Medulla oblongata (tissue), 1 donor: Measurements from ENCODE around the gene FRYL.
A peak's percentile ranks its signal among the peaks of the same experiment; 100 is the strongest.

Experiments used
- DNase-seq: peaks from one replicate; pipeline ENCODE4 v3.0.0-alpha.2; 2015; ENCODE audit errors: extremely low spot score

FRYL gene

DNA sequence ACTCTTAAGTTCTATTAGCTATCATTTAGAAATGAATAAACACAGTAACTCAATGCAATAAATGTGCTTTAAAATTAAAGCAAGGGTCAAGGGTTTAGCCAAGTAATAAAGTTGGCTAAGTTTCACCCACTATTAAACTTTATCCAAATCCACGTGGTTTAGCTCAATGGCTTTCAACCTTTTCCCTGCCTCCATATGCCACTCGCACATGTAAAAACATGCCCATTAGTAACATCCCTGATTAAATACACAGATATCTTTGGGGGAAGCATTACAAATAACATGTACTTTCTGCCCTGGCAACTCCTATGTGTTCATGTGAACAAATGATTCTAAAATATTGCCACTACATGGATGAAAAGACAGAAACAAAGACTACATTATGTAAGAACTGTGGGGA, 159.2 kb downstream of the FRYL start:
- DNase-seq: no peak

DNA sequence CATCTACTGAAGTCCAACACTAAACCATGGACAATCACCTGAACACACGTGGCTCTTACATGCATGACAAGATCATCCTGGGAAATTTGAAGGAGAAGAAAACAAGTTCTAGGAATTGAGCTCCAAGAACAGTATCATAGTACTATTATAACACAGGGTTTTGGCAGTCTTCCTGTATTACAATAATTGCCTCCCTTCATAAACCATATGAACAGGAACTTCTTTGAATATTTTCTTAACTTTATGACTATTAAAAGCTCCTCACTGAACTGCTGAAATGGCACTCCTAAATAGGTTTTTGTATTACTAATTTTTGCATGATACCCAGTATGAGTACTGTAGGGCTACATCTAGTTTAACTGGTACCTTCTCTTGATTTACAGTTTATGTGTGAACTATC, 160.0 kb downstream of the FRYL start:
- no peak for DNase-seq

DNA sequence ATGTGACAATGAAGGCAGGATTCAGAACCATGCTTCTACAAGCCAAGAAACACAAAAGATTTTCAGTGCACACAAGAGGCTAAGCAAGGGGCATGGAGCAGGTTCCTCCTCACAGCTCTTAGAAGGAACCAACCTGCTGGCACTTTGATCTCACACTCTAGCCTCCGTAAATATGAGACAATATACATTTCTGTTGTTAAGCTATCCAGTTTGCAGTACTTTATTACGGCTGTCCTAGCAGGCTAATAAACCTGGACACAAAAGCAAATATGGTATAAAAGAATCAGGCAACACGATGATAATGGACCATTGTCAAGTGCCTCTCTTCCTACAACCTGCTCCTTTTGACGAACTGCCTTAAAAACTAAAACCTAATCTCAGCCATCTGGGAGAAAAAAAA, 175.6 kb downstream of the FRYL start:
- DNase-seq: no peak

DNA sequence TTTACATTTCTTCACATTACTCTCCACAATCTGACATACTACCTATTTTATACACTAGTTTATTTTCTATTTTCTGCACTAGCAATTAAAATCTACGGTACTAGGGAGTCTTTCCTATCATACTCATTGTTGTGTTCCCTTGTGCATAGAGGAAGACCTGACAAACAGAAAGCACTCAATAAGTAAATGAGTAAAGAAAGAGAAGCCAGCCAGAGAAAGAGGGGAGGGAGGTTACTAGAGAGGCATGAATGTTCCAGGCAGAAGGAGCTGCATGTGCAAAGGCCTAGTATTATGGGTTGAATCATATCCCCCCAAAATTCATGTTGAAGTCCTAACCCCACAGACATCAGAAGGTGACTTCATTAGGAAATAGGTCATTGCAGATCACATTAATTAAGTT, 176.0 kb downstream of the FRYL start:
- DNase-seq: no peak

DNA sequence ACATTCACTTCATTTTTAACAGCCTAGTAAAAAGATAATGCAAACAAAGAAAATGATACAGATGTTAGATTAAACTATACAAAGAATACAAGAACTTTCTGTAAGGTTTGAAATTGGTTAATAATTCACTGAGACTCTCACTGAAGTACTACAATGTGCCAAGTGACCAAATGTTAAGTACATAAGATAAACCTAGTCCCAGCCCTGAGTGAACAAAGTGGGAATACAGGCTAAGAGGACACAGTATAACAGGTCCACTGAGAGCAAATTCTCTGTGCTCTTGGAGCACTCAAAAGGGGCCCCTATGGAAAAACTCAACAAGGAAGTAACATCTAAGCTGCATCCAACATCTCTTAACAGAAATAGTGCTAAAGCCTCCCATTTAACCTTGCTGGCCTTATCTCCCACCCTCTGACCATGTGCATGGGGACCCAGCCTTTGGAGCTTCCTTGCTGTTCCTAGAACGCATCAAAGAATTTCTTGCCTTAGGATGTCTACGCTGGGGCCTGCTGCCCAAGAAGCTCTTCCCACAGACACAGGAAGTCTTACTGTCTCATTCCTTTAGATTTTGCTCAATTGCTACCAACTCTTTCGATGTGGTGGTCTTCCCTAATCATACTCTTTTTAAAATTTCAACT, 176.6 kb downstream of the FRYL start:
- no peak for DNase-seq

DNA sequence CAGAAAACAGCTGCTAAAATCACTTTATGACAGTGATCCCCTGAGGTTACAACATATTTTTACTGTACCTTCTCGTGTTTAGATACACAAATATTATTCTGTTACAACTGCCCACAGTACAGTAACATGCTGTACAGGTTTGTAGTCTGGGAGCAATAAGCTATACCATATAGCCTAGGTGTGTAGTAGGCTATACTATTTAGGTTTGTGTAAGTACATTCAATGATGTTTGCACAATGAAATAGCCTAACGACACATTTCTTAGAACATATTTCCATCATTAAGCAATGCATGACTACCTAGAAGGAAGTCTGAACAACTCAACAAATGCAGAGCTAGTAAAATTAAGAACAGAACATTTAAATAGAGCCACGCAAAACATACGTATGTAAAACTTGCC, 177.3 kb downstream of the FRYL start:
- no peak for DNase-seq

DNA sequence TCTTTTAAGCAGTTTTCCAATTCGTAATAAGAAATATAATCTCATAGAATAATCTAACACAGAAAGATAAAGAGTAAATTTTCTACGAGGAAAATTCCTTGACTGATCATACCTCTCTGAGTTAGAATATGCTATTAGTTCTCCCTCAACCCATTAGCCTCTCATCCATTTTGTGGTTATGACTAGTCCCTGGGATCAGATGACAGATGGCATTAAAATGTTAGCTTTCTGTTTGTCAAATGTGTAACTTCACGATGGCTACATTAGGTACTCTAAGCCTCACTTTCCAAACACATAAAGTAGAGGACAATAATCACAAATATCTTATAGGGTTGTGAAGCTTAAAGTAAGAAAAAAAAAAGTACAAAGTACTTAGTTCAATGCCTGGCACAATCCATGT, 177.9 kb downstream of the FRYL start:
- DNase-seq: no peak

DNA sequence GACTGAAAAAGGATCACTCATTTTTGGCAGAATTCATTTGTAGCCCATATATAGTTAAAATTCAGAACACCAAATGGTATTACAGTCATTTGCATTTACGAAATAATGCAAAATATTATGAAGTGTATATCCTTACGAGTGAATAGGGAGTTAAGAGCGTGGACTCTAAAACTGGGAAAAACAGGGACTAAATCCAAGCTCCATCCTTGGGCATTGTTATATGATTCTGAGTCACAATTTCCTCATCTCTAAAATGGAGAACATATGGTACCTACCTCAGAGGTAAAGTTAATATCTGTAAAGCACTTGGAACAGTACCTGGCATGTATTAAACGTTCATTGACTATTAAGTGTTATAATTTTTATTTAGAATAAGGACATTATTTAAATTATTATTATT, 183.7 kb downstream of the FRYL start:
- no peak for DNase-seq

DNA sequence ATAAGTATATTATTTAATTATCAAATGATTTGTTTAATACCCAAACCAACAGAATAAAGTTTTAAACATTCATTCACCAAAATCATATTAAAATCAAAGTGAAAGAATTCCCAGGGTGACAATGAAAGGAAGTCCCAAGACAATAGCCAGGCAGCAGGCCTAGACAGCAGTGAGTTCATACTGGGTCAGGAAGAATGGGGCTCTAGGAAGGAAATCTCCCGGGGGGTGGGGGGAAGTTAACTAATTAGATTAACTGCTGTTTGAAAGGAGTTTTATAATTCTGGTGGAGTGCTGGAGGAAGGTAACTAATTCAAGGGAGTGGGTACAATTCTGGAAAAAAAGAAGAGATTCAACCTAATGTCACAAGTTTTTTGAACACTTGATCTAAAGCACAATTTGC, 185.9 kb downstream of the FRYL start:
- no peak for DNase-seq

DNA sequence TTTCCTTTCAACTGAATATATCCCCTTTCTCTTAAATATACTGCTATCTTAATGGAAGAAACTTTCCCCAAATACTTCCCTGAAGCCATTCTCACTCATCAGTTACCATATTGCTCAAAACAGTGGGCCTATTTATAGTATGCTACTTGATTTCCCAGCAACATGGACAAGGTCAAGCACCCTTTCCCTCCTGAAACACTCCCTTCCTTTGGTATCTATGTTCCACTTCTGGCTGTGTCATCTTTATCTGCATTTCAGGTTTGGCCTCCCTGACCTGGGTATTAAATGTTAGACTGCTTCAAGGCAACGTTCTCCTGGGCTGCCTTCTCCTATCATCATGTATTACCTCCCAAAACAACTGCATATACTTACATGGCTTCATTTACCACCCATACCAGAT, 188.7 kb downstream of the FRYL start:
- DNase-seq: no peak

DNA sequence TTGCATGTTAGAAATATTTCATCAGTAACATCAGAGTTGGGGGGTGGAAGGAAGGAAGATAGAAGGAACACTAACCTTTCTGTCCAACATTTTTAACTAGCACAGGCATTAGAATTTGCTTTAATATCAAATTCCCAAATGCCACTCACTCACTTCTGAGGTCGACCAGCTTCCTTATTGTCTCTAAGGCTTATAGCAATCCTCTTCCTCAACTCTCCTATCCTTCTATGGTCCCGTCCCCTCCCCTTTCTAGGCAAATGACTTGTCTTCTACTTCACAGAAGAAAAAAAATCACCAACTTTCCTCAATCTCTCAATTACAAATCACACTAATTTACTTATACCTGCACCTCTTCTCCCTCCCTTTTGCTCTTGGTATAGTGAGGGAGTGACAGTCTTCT, 189.2 kb downstream of the FRYL start:
- no peak for DNase-seq

DNA sequence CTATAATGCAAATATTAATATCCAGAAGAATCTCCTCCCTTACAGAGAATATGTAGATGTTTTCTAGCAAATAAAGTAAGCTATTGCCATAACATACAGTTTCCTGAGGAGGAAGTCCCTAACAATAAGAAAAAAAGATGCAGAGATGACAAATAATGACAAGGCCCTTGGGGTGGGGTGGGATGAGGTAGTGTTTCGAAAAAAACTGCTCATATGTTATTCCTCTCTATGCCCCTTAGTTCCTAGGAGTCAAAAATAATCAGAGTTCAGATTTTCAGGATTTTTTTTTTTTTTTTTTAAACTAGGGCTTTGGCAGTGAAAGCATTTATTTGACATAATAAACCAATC, 191.0 kb downstream of the FRYL start:
- no peak for DNase-seq

DNA sequence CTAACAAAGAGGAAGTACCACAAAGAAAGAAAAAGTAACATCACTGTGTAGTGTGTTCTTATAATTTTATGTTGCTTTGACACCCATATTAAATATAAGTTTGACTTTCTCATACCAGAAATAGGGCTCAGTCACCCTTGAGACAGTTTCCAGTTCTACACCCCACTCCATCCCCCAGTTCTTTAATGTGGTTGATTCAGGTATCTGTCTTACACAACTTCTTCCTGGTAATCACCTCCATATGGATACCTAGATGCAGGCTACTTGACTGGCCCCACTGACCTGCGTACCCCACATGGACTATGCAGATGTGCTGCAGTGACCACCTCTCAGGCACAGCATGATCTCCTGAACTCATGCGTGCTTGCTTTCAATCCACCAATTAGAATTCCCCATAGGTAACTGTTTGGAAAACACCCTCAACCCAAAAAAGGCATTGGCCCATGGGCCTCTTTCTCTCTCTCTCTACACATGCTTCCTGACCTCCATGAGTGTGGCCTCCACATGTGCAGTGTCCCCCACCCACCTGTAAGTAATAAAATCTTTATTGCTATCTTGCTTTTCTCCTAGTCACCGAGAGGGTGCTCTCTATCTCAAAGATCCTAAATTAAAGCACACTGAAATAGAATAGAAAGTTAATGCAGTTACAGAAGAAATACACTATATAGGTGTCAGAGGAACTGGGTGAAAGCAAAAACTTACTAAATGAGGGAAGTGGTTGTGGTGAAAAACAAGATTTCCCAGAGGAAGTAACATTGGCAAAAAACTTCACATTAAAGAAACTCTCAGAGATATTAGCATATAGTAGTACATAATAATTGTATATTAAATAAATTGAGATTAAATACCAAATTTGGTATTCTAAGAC, 191.6 kb downstream of the FRYL start:
- DNase-seq: no peak

DNA sequence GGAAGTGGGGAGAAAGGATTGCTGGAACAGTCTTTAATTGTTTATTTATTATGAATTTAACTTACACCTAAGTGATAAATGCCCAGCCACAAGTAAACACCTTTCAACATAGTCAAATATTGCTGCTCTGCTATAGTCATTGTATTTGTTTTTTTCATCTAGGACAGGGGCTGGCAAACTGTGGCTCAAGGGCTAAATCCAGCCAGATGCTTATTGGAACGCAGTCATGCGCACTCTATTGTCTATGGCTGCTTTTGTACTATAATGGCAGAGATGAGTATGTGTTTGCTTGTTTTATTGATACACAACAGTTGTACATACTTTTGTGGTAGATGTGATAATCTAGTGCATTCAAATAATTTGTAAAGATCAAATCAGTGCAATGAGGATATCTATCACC, 194.7 kb downstream of the FRYL start:
- DNase-seq: peak; percentile 36

DNA sequence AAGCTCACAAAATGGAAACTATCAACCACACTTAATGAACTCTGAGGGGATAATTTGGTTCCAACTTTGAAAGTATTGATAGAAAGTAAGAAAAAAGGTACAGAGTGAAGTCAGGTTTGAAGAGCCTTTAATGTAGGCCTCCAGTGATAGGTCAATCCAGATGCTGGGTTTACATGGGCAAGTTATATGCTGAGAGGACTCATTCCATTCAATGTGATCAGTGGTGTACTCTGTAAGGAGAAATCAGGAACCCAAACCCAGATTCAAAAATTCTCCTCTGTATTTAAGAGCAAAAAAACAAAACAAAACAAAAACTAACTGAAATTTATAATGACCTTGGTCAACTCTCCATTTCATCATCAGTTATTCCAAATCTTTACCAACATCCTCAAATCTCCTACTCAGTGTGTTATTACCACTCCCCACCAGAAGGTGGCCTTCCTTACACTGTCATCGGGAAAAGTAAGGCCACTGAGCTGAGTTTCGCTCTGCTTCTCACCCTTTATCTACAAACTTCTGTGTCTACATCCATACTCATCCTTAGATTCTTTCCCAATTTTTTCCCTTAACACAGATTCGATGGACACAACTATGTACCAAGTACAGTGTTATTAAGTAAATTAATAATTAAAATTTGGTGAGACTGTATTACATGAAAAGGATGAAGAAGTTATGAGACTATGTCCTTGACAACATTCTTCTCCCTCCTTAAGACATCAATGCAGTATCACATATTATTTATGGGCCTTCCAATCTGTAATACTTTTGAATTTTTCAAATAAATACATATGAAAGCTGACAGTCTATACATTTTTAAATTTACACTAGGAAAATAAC, 201.7 kb downstream of the FRYL start:
- peak; percentile 92 for DNase-seq

DNA sequence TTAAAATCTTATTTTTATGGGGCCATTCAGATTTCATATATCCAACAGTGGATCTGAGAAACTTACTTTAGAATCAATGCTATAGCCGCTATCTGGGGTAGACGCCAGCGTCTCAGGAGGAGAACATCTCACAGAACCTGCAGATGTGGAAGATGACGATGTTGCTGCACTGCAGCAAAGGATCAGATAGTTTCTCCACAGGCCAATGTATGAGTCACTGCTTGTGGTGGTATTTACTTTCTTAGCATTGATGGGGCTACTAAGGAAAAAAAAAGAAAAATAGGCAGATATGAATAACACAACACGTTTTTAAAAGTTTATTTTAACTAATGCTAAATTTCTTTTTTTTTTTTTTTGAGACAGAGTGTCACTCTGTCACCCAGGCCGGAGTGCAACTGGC, 204.1 kb downstream of the FRYL start:
- DNase-seq: no peak

DNA sequence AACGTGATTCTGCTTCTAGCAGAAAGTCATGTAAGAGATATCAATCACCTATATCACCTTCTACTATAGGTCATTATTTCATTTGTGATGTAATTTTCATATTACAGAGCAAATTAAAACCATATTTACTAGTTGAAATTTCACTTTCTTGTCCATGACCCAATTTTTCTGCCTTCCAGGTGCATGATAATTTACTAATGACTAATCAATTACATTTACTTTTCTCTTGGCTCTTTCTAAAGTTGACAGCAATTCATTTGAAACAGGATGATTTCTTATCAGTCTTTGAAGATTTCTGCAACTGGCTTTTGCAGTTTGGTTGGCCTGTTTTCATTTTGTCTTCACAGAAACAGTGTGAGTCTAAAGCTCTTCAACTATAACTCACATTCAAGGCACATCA, 208.6 kb downstream of the FRYL start:
- no peak for DNase-seq

DNA sequence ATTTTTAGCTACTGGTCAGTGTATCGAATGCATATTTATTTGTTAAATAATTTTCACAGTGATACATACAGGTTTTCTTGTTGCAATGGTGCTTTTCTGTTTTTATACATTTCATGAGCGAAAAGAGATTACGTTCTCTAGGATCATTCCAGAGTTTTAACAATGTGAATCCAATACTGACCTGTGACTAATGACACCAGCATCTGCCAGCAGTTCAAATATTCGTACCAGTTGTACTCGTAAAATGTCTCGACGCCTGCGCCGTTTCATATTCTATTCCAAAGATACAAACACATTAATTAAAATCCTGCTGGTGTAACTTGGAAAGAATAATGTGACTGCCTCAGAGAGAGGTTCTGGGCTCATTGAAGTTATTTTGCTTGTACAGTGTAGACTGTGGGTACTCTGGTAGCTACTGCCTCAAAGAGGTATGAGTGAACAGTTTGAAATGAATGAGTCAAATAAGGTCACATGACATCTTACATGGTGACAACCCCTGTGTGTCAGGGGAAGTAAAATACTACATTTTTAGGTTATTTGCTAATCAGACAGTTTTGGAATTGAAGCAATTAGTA, 209.3 kb downstream of the FRYL start:
- DNase-seq: no peak

DNA sequence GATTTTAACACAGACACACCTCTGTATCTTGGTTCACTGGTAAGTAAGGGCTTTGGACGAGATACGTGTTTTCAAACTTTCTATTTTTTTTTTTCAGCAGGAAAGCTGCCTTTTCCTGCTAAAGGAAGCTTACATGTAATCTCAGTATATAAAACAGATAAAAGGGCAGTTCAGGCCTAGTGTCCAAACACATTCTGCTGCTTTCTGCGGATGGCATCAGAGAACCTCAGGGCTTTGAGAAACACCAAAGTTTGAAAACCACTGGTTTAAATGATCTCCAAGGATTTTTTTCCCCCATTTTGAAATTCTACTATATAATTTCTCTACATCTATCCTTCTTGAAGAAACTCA, 214.1 kb downstream of the FRYL start:
- DNase-seq: no peak

DNA sequence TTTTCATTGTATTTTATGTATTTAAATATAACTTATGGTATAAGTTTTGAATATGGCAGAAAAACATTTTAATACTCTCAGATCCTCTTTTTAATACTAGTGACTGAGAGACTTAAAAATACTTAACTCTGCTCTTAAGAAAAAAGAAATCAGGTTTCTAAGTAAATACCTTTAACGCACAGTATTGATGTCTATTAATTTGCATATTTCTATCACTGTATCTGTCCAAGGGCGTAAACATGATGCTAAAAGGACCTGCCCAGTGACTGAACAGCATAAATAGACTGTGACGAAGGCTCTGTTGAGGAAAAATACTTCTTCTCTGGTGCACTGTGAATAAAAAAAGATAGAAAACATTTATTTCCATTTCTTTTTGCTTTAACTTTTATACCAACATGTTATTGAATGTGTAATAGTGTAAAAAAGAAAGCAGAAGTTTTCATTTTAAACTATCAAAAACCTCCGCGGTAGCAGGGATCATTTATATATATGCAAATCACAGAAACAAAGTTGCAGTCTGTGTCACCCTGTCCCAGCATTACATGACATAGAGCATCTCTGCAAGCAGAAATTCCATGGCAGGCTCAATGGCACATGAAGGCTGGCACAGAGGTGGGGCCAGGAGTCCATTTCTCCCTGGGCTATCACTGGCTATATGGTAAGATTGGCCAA, 214.6 kb downstream of the FRYL start:
- DNase-seq: no peak

DNA sequence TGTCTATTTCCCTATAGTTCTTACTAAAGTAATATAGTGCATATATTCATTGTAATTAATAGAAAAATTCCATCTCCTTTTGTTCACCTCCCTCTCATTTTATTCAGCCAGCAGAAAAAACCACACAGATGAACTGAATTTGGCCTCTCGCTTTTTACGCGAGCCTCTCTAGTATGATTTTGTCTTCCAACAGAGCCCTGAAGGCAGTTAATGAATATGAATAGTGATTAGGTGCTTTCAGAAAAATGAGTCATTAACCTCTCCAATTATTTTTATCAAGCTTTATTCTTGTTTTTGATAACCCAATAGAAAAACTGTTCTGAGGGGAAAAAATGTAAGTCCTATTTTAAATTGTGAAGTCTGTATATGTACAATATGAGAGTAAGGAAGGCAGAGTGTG, 215.9 kb downstream of the FRYL start:
- DNase-seq: no peak

DNA sequence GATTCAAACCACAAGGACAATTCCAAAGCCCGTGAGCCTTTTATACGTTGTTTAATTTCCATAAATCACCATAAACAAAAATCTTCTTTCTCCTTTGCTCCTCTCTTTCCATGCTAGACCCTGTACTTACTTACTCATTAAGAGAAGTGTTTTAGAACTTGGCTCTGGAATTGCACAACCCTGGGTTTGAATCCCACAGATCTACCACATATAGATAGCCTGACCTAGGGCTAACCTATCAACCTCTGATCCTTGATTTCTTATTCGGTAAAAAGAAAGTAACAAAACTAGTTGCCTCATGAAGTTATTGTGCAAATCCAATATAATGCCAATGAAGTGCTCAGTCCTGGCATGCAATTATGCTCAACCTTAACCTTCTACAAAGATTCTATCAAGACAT, 221.3 kb downstream of the FRYL start:
- no peak for DNase-seq
